SK-N-MC (cell line): ENCODE results near the gene AGAP1.

Source experiments
- EZH2 ChIP-seq: fragments of 200-600 bp; sonication (generic); IDR thresholded peaks from one replicate; pipeline ENCODE4 v1.6.1; 2017; ENCODE audit warnings: antibody characterized with exemption
- FOXP2 ChIP-seq: optimal IDR thresholded peaks from 2 replicates; pipeline ENCODE3; 2011; ENCODE audit warnings: mild to moderate bottlenecking, moderate library complexity; ENCODE audit not compliant: insufficient read depth; ENCODE audit errors: extremely low read length, control extremely low read depth
- POLR2AphosphoS5 ChIP-seq: IDR thresholded peaks from 2 replicates; pipeline ENCODE4 v1.6.1; 2012; ENCODE audit warnings: mild to moderate bottlenecking, low read depth, low read length, borderline replicate concordance

DNA sequence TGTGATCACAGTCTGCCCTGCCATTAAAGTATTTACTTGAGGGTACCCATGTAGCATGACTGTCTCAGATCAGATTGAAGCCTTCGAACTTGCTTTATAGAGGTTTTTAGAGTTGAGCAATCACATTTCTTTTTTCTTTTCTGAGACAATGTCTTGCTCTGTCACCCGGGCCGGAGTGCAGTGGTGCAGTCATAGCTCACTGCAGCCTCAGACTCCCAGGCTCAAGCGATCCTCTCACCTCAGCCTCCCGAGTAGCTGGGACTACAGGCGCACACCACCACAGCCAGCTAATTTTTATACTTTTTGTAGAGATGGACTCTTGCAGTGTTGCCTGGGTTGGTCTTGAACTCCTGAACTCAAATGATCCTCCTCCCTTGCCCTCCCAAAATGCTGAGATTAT, 153.4 kb downstream of the AGAP1 start:
- no peak for TF ChIP-seq POLR2AphosphoS5
- TF ChIP-seq EZH2, result no peak
- TF ChIP-seq FOXP2, result no peak
